Duodenal mucosa (tissue), 2 donors: Measurements from ENCODE around the gene TTLL11.

ENCODE experiments used
- H3K27ac ChIP-seq: one replicate; pipeline ENCODE4 v1.7.0; 2013; ENCODE audit warnings: low read depth, low read length
- H3K27me3 ChIP-seq, 2 donors: one replicate each; pipeline ENCODE4 v1.7.0; 2013; ENCODE audit warnings: low read length in 2 of 2, control low read depth in 1 of 2; ENCODE audit not compliant: insufficient read depth in 2 of 2, control insufficient read depth in 1 of 2
- H3K36me3 ChIP-seq, 2 donors: one replicate each; pipeline ENCODE4 v1.7.0; 2013; ENCODE audit warnings: low read length in 2 of 2, control low read depth in 1 of 2; ENCODE audit not compliant: insufficient read depth in 2 of 2, control insufficient read depth in 1 of 2
- H3K4me1 ChIP-seq, 2 donors: one replicate each; pipeline ENCODE4 v1.7.0; 2013; ENCODE audit warnings: low read length in 2 of 2, control low read depth in 1 of 2; ENCODE audit not compliant: insufficient read depth in 2 of 2, control insufficient read depth in 1 of 2
- H3K4me3 ChIP-seq, 2 donors: one replicate each; pipeline ENCODE4 v1.7.0; 2013; ENCODE audit warnings: low read length in 2 of 2, low read depth in 1 of 2
- H3K9ac ChIP-seq, 2 donors: one replicate each; pipeline ENCODE4 v1.7.0; 2013; ENCODE audit warnings: low read length in 2 of 2, low read depth in 1 of 2
- H3K9me3 ChIP-seq, 2 donors: one replicate each; pipeline ENCODE4 v1.7.0; 2013; ENCODE audit warnings: low read length in 2 of 2, control low read depth in 1 of 2; ENCODE audit not compliant: control insufficient read depth in 1 of 2

The TTLL11 gene

DNA sequence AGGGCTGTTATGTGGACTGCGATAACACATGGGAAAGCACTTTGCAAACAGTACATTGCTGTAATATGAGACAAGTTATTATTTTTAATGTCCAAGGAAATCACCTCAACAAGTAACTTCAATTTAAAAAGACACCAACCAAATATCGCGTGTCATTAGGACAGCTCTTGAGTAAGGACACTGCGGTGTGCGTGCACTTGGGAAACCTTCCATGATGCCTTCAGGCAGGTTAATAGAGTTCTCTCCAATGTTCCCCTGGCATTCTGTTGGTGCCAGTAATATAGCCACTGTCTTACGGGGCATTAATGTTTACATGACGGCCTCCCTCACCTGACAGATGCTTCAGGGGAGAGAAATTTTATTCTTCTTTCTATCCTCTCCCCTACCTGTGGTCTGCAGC lies 42.9 kb downstream of the TTLL11 start:
- no peaks in the 10 kb centered on the region for H3K36me3 ChIP-seq
- no peak overlapping the region for H3K9ac ChIP-seq
- no peaks in the 10 kb centered on the region for H3K9me3 ChIP-seq
- H3K4me1 ChIP-seq, result no peaks in the 10 kb centered on the region
- H3K4me3 ChIP-seq, result no peak overlapping the region
- H3K27ac ChIP-seq, result no peak overlapping the region
- no peaks in the 10 kb centered on the region for H3K27me3 ChIP-seq

DNA sequence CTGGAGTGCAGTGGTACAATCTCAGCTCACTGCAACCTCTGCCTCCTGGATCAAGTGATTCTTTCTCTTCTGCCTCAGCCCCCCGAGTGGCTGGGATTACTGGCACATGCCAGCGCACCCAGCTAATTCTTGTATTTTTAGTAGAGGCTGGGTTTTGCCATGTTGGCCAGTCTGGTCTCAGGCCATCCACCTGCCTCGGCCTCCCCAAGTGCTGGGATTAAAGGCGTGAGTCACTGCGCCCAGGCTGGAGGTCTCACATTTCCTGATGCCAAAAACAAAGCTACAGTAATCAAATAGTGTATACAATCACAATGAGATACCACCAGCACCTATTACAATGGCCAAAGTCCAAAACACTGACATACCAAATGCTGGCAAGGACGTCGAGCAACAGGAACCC lies 51.1 kb downstream of the TTLL11 start:
- Histone ChIP-seq H3K27ac (no peak overlapping the region), H3K9me3 (no peaks in the 10 kb centered on the region), H3K4me1 (peaks cover 0 to 9% of the 10 kb centered on the region in 2 donors), H3K36me3 (peaks cover 0 to 3% of the 10 kb centered on the region in 2 donors), H3K4me3 (no peak overlapping the region), H3K27me3 (no peaks in the 10 kb centered on the region), H3K9ac (no peak overlapping the region)

DNA sequence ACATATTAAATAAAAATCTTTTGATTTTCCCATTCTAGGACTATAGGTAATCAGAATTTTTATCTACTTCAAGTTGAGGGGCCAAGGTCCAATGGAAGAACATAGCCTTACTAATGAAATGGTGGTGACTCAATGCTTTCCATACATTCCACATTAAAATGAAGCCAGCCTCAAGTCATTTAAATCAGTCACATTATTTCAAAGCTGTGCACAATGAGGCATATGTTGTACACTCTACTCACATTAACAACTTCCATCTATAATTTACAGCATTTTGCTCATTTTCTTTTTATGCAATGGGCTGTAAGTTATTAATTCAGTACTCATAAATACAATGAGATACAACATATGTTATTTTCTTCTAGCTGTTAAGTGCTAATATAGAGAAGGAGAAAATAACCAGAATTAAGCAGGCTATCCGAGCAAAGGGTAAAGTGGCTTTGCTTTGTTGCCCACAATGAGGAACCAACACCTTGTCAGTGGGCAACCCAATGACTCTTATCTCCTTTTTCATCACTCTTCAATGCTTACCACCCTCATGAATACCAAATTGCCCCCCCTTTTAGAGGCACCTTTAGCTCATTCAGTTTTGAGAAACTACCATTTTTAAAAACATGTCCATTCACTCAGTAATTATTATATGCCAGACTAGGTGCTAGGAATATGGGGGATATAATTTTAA lies 52.4 kb downstream of the TTLL11 start:
- peaks cover 0 to 9% of the 10 kb centered on the region in 2 donors for H3K4me1 ChIP-seq
- H3K9me3 ChIP-seq, result no peaks in the 10 kb centered on the region
- H3K9ac ChIP-seq, result no peak overlapping the region
- peaks cover 0 to 3% of the 10 kb centered on the region in 2 donors for H3K36me3 ChIP-seq
- no peak overlapping the region for H3K4me3 ChIP-seq
- no peak overlapping the region for H3K27ac ChIP-seq
- H3K27me3 ChIP-seq, result no peaks in the 10 kb centered on the region

DNA sequence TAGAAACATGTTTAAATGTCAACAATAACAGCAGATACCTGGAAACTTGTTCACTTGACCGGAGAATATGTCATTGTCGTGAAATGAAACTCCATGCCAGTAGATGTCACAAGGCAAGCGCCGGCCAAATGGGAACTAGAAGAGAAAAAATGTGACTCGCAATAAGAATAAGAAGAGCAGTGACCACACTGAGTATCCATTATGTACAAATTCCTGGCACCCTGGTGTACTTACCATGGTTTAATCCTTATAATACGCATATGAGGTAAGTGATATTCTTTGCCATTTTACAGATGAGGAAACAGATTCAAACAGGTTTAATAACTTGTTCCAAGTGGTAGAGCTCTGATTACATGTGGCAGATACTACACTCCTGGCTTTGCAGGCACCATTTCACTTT lies 53.9 kb downstream of the TTLL11 start:
- Histone ChIP-seq H3K4me3 (no peak overlapping the region), H3K27ac (no peak overlapping the region), H3K27me3 (no peaks in the 10 kb centered on the region), H3K9ac (no peak overlapping the region), H3K9me3 (no peaks in the 10 kb centered on the region), H3K36me3 (peaks cover 0 to 3% of the 10 kb centered on the region in 2 donors), H3K4me1 (peaks cover 0 to 9% of the 10 kb centered on the region in 2 donors)

DNA sequence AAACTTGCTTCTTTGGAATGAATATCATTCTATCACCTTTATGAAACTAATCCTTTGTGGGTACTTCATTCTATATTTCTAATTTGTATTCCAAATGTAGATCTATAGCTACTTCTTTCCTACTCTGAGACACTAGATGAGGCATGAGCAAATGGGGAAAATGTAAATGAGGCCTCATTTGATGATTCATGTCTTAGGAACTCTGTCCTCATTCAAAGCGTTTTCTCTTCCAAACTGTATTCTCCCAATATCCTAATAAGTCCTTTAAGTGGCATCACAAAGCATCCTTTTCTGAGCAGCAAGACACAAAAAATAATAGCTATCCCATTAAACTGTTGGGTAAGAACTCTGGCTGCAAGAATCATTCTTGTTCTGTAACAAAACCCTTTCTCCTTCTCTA lies 56.1 kb downstream of the TTLL11 start:
- H3K4me1 ChIP-seq, result peaks cover 0 to 6% of the 10 kb centered on the region in 2 donors
- H3K36me3 ChIP-seq, result peaks cover 0 to 3% of the 10 kb centered on the region in 2 donors
- no peak overlapping the region for H3K9ac ChIP-seq
- no peaks in the 10 kb centered on the region for H3K9me3 ChIP-seq
- no peak overlapping the region for H3K27ac ChIP-seq
- H3K27me3 ChIP-seq, result no peaks in the 10 kb centered on the region
- no peak overlapping the region for H3K4me3 ChIP-seq

DNA sequence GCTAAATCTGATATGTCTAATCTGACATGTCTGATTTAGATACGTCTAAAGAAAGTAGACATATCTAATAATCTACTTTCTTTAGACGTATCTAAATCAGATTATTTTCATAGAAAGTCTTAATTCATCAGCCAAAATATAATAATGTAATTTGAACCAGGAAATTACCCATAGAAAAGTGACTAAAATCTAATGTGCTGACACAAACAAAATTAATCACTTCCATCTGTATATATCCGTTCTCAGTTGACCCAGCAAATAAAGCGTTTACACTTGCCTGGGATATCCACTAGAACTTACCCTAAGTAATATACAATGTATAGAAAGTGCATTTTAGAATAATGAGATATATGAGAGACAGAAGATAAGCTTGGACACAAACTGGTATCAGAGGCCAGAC lies 56.7 kb downstream of the TTLL11 start:
- H3K4me1 ChIP-seq, result peaks cover 0 to 5% of the 10 kb centered on the region in 2 donors
- H3K4me3 ChIP-seq, result no peak overlapping the region
- H3K9me3 ChIP-seq, result no peaks in the 10 kb centered on the region
- no peak overlapping the region for H3K27ac ChIP-seq
- no peaks in the 10 kb centered on the region for H3K27me3 ChIP-seq
- peaks cover 0 to 3% of the 10 kb centered on the region in 2 donors for H3K36me3 ChIP-seq
- H3K9ac ChIP-seq, result no peak overlapping the region

DNA sequence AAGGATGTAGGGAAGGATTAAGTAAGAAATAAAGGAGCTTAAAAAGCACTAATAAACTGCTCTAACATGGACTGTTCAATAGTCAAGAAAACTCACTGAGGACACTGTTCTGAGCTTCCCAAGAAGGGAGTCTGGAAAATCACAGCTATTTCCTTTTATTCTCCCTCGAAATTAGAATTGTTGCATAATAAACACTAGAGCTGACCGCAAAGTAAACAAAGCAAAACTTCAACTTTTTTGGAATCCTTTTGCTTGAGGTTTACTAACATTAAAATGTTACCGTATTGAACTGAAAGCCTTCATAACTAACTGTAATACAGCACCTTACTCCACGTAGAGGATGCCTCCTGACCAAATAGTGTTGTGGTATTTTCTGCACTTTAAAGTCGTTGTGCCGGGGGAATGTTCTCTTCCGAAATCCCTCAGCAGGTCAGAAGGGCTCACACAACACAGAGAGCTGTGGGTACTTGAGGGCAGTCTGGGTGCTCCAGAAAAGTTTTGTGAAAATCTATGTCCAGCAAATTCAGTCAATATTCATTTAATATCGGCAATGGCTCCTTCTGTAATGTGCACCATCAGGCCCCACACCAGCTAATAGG lies 59.2 kb downstream of the TTLL11 start:
- Histone ChIP-seq H3K27ac (no peak overlapping the region), H3K36me3 (peaks cover 0 to 3% of the 10 kb centered on the region in 2 donors)

DNA sequence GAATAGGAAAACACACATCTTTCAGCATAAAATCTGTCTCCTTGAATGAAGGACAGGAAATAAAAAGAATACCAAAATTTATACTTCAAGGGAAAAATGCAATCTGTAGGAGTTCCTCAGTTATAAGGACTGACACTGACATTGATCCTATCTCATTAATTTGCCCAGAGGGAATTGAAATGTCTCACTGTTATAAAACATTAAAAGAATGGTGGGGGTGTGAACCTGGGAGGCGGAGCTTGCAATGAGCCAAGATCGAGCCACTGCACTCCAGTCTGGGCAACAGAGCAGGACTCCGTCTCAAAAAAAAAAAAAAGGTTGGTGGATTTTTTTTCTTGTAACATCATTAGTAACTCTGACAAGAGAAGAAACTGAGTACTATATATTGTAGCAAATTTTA lies 60.8 kb downstream of the TTLL11 start:
- Histone ChIP-seq H3K9me3 (no peaks in the 10 kb centered on the region), H3K36me3 (no peaks in the 10 kb centered on the region), H3K9ac (no peak overlapping the region), H3K27me3 (no peaks in the 10 kb centered on the region), H3K27ac (no peak overlapping the region), H3K4me3 (no peak overlapping the region), H3K4me1 (no peaks in the 10 kb centered on the region)

More for the DNA sequence above, 59.2 kb downstream of the TTLL11 start:
- Histone ChIP-seq H3K9ac (no peak overlapping the region), H3K27me3 (no peaks in the 10 kb centered on the region), H3K4me3 (no peak overlapping the region), H3K4me1 (no peaks in the 10 kb centered on the region), H3K9me3 (no peaks in the 10 kb centered on the region)

DNA sequence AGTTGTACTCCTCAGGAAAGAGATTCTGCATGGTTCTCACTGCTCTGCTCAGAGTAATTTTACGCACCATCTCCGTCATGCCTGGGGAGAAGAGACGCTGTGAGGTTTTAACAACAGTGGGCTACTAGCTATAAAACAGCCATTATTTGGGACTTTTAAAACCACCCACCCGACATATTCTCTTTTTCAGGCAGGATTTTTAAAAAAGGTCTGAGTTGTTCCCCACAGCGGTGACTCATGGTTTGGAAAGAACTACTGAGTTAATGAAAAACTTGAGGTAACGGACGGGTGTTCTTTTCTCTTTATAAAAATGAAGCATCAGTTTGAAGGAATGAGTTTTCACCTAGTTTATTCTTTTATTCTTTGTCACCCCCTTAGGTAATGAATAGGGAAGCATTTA lies 61.3 kb downstream of the TTLL11 start:
- Histone ChIP-seq H3K9me3 (no peaks in the 10 kb centered on the region), H3K27ac (no peak overlapping the region), H3K36me3 (no peaks in the 10 kb centered on the region)

DNA sequence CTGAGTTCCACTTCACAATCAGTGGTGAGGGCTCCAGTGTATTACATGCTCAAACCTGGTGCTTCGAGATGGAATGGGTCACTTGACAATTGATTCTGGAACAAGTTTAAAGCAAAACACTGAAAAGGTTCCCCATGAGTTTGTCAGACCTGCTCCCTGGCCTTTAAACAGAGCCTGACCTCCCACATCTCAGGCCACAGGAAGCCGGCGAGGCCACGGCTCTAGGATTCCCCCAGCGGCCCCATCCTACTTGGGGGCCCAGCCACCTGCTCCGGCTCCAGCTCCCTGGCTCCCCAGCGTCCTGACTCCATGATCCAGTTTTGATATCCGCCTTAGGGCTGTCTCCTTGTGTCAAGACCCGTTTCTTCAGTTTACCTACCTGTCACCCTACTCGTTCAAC lies 62.0 kb downstream of the TTLL11 start:
- no peaks in the 10 kb centered on the region for H3K4me1 ChIP-seq
- H3K36me3 ChIP-seq, result no peaks in the 10 kb centered on the region
- no peak overlapping the region for H3K27ac ChIP-seq
- H3K9ac ChIP-seq, result no peak overlapping the region
- no peak overlapping the region for H3K4me3 ChIP-seq
- H3K9me3 ChIP-seq, result no peaks in the 10 kb centered on the region
- no peaks in the 10 kb centered on the region for H3K27me3 ChIP-seq

More for the DNA sequence above, 61.3 kb downstream of the TTLL11 start:
- Histone ChIP-seq H3K27me3 (no peaks in the 10 kb centered on the region), H3K4me3 (no peak overlapping the region), H3K9ac (no peak overlapping the region), H3K4me1 (no peaks in the 10 kb centered on the region)
